Esophagus muscularis mucosa (tissue), 4 donors: ENCODE data around the gene THTPA. TPM values are rescaled to one million over a fixed set of nuclear protein-coding genes. Genes with fewer than 3 reads are reported as not detected.

Experiments used
- DNase-seq: peaks from one replicate; pipeline ENCODE4 v3.0.0-alpha.2; 2017; ENCODE audit errors: extremely low spot score
- H3K27ac ChIP-seq, 4 donors: fragments of 200-600 bp; sonication (generic); replicated peaks in 1 of 4; 1 replicate in 3 of 4; 2 replicates in 1 of 4; pipeline ENCODE4 v1.5.1; 2016 to 2019; ENCODE audit warnings: mild to moderate bottlenecking in 1 of 4
- H3K27me3 ChIP-seq, 4 donors: fragments of 200-600 bp; sonication (generic); one replicate each; pipeline versions ENCODE4 v1.5.1 to v1.6.0; 2016 to 2019
- H3K36me3 ChIP-seq, 4 donors: fragments of 200-600 bp; sonication (generic); one replicate each; pipeline ENCODE4 v1.5.1; 2016 to 2019
- H3K4me1 ChIP-seq, 4 donors: fragments of 200-600 bp; sonication (generic); one replicate each; pipeline ENCODE4 v1.5.1; 2016 to 2019
- H3K4me3 ChIP-seq, 4 donors: fragments of 200-600 bp; sonication (generic); 1 replicate in 2 of 4; 2 replicates in 2 of 4; pipeline ENCODE4 v1.5.1; 2016 to 2019; ENCODE audit warnings: mild to moderate bottlenecking in 4 of 4, moderate library complexity in 1 of 4
- H3K9me3 ChIP-seq, 4 donors: fragments of 200-600 bp; sonication (generic); 1 replicate in 3 of 4; 2 replicates in 1 of 4; pipeline ENCODE4 v1.5.1; 2016 to 2019
- CTCF ChIP-seq, 3 experiments: fragments of 200-600 bp in 2 of 3; fragments of 450-650 bp in 1 of 3; sonication (generic) in 2 of 3; IDR thresholded peaks; one replicate each; pipeline ENCODE4 v1.5.1; 2017 to 2019; ENCODE audit warnings: antibody characterized with exemption in 3 of 3, mild to moderate bottlenecking in 2 of 3, moderate library complexity in 1 of 3
- EP300 ChIP-seq: sonication (generic); formaldehyde crosslinking; IDR thresholded peaks from one replicate; pipeline ENCODE4 v1.6.1; 2017; ENCODE audit warnings: antibody characterized with exemption
- POLR2A ChIP-seq: fragments of 450-650 bp; IDR thresholded peaks from one replicate; pipeline ENCODE4 v1.6.1; 2017; ENCODE audit warnings: antibody characterized with exemption, moderate library complexity, mild to moderate bottlenecking, low read depth
- POLR2AphosphoS5 ChIP-seq, 2 donors: sonication (generic); formaldehyde crosslinking; IDR thresholded peaks; one replicate each; pipeline ENCODE4 v1.6.1; 2017; ENCODE audit warnings: antibody characterized with exemption in 2 of 2
- WGBS: methylation state at CpG from one replicate; pipeline ENCODE4 v1.1.5; 2018; 5-methylcytosine and 5-hydroxymethylcytosine counted together
- intact Hi-C: fragments of 100-400 bp; cut with DNase I; formaldehyde crosslinking; loops from one replicate; pipeline ENCODE4 v1.15.1; 2023
- total RNA-seq, 4 donors: library from RNA; depleted of rRNA; stranded (reverse); fragments of >200 nt; gene quantifications; one replicate each; pipeline versions ENCODE4 v1.1.0 to v1.2.1, GENCODE V29; 2016

Gene THTPA
- total RNA-seq, 4 donors from 2014 or later: 18.3 to 20.0 (median 19.7) TPM

- Histone ChIP-seq H3K9me3 (no peaks in the 10 kb centered on the region), H3K27me3 (peaks cover 0 to 29% (median 0%) of the 10 kb centered on the region in 4 donors), H3K27ac (no peak overlapping the region), H3K36me3 (peaks cover 0 to 17% (median 9%) of the 10 kb centered on the region in 4 donors), H3K4me1 (peaks cover 10 to 29% (median 17%) of the 10 kb centered on the region in 4 donors), H3K4me3 (no peak overlapping the region)
- no peak for DNase-seq
- intact Hi-C loops: no loop called here
- TF ChIP-seq POLR2AphosphoS5 (IDR thresholded peaks at IDR 0.05) (no peak), EP300 (no peak), POLR2A (no peak), CTCF (IDR thresholded peaks at IDR 0.05) (no peak)
- 56% methylated on average over 6 of the region's 6 CpGs for WGBS
Measured at GRCh38 chr14:23568600-23569331, 12.7 kb downstream of the THTPA start.

GRCh38 chr14:23569443-23570151 is 13.5 kb downstream of the THTPA start:
- no peak for TF ChIP-seq CTCF (IDR thresholded peaks at IDR 0.05)
- TF ChIP-seq EP300: no peak
- no peak for TF ChIP-seq POLR2A
- no peak for TF ChIP-seq POLR2AphosphoS5 (IDR thresholded peaks at IDR 0.05)

GRCh38 chr14:23570806-23571483 is 14.9 kb downstream of the THTPA start:
- Histone ChIP-seq H3K4me3 (no peak overlapping the region), H3K36me3 (peaks cover 0 to 2% (median 0%) of the 10 kb centered on the region in 4 donors), H3K27me3 (peaks cover 0 to 48% (median 9%) of the 10 kb centered on the region in 4 donors), H3K27ac (no peak overlapping the region), H3K9me3 (no peaks in the 10 kb centered on the region), H3K4me1 (peaks cover 10 to 32% (median 20%) of the 10 kb centered on the region in 4 donors)
- WGBS: 89% methylated on average over 10 of the region's 23 CpGs
- TF ChIP-seq POLR2AphosphoS5 (IDR thresholded peaks at IDR 0.05): no peak
- no peak for TF ChIP-seq CTCF (IDR thresholded peaks at IDR 0.05)
- intact Hi-C loops: no loop called here
- DNase-seq: no peak

More at GRCh38 chr14:23569443-23570151, 13.5 kb downstream of the THTPA start:
- WGBS: 68% methylated on average over 7 of the region's 7 CpGs
- H3K27ac ChIP-seq: no peak overlapping the region
- no peak for DNase-seq
- peaks cover 0 to 14% (median 8%) of the 10 kb centered on the region in 4 donors for H3K36me3 ChIP-seq
- peaks cover 0 to 36% (median 0%) of the 10 kb centered on the region in 4 donors for H3K27me3 ChIP-seq
- no peak overlapping the region for H3K4me3 ChIP-seq
- intact Hi-C loops: no loop called here
- H3K4me1 ChIP-seq: peaks cover 10 to 29% (median 17%) of the 10 kb centered on the region in 4 donors
- no peaks in the 10 kb centered on the region for H3K9me3 ChIP-seq

- TF ChIP-seq POLR2AphosphoS5 (IDR thresholded peaks at IDR 0.05) (no peak), CTCF (IDR thresholded peaks at IDR 0.05) (no peak), POLR2A (no peak), EP300 (no peak)
- Histone ChIP-seq H3K4me1 (peaks cover 7 to 34% (median 24%) of the 10 kb centered on the region in 4 donors), H3K27ac (no peak overlapping the region), H3K9me3 (no peaks in the 10 kb centered on the region), H3K36me3 (no peaks in the 10 kb centered on the region), H3K4me3 (no peak overlapping the region), H3K27me3 (peaks cover 1 to 58% (median 19%) of the 10 kb centered on the region in 4 donors)
- WGBS: 64% methylated on average over 13 of the region's 14 CpGs
- DNase-seq: no peak
- intact Hi-C loops: no loop called here
Measured at GRCh38 chr14:23571701-23572523, 15.8 kb downstream of the THTPA start.
